ENCODE results near the gene HDGFL2. TPM values are rescaled to one million over a fixed set of nuclear protein-coding genes. Genes with fewer than 3 reads are reported as not detected.
"Not testable (repeated sequence)": the region's sequence is repeated elsewhere in the genome, so short reads cannot be mapped to it uniquely, and the experiment has no call there.

The HDGFL2 gene
- total RNA-seq, 2 experiments from 2014 or later = 47.1 to 50.6 TPM

DNA sequence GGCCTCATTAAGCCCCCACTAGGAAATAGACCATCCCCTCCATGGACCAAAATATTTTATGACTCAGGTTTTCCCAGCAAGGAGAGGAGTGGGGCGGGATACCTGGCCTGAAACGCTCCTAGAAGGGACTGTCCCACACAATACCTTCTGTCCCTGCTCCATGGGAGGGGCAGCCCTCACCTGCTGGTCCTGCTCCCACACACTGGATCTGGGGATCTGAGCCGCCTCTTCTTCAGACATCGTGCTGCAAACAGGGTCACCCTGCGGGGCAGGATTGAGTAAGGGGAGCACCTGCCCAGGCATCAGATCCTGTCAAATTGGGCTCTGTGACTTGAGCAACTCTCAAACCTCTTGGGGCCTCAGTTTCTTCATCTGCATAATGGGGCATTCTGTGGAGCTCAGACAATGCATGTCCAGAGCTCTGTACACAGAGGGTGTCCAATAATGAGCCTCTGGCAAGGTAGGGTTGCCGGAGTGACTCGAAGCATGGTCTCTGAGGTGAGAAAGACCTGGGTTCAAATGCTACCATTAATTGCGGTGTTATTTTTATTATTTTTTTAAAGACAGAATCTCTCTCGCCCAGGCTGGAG, 61.8 kb downstream of the HDGFL2 start:
- Mint-ChIP-seq H3K4me3 (no peak overlapping the region), H3K36me3 (ENCODE audit: low read depth) (no peaks in the 10 kb centered on the region), H3K9me3 (no peaks in the 10 kb centered on the region), H3K27me3 (peaks cover 11% of the 10 kb centered on the region), H3K27ac (no peak overlapping the region), H3K4me1 (no peaks in the 10 kb centered on the region)
- POLR2A ChIA-PET = no interaction called here
- DNase-seq = no peak
- CTCF ChIA-PET = interaction anchor here (2.0 kb wide), 1 partner anchor 11 kb away, joined by 9 read pairs; no protein-coding TSS in a partner anchor

DNA sequence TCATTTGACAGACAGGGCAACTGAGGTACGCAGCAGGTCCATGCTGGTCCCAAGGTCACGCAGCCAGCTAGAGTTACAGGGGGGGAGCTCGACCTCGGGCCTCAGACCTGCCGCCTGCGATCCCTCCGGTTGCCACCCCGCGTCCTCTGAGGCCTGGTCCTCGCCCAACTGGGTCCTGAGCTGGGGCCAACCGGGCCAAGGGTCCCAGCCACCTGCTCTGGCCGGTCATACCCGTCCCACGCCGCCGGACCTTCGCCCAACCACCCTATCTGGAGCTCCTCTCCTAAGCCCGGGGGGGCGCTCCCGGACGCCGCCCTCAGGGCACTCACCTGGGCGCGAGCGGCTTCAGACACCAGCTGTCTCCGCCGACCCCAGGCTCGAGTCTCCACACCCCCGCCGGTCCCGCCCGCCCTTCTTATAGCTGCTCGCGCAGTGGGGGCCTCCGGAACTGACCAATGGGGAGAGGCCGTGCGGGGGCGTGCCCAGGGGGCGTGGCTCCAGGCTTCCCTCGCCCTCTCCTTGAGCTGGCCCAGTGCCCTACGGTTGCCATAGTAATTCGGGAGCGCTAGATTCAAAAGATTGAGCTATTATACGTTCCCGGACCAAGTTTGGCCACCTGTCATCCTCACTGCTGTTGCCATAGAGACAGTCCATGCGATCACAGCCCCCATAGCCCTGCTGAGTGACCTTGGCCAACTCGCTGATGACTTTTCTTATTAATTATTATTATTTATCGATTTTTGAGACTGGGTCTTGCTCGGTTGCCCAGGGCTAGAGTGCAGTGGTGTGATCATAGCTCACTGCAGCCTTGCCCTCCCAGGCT, 63.0 kb downstream of the HDGFL2 start, which contains the start of gene PLIN5:
PLIN5 (minus strand) TSS at position 389 of the 823 bp plus-strand sequence. CDS start 1,150 bp downstream, outside the sequence.
- ChIA-PET POLR2A (no interaction called here), CTCF (interaction anchor here (1.2 to 2.0 kb wide), 2 partner anchors 10 to 12 kb away, joined by 6 to 9 read pairs; no protein-coding TSS in a partner anchor)
- no peak within 1 kb of the TSS for H3K27ac Mint-ChIP-seq
- H3K4me1 Mint-ChIP-seq = peaks cover 3% of the 10 kb centered on the region
- no peaks in the 10 kb centered on the region for H3K9me3 Mint-ChIP-seq
- DNase-seq = no peak
- H3K27me3 Mint-ChIP-seq = peaks cover 9% of the 10 kb centered on the region
- no peaks in the 10 kb centered on the region for H3K36me3 Mint-ChIP-seq (ENCODE audit: low read depth)
- no peak within 1 kb of the TSS for H3K4me3 Mint-ChIP-seq

DNA sequence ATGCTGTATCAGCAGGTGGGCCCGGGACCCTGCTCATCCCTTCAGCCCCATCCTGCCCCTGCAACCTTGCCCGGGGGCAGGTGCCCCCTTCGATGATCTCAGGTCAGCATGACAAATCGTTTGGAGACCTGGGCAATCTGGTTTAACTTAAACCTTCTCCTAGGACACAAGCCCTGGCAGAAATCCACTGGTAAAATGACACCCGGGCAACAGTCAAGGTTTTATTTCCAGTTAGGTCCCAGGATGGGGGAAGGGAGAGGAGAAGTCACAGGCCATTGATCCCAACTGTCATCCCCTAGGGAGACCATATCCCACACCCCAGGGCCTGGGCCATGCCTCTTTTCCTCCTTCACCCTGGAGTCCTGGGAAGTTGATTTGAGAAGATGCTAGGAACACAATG, 64.7 kb downstream of the HDGFL2 start:
- ChIA-PET POLR2A (no interaction called here), CTCF (interaction anchor here (0.6 to 1.2 kb wide), 2 partner anchors 10 to 11 kb away, joined by 3 read pairs; no protein-coding TSS in a partner anchor)
- no peak for DNase-seq
- H3K27ac Mint-ChIP-seq = no peak overlapping the region
- H3K36me3 Mint-ChIP-seq (ENCODE audit: low read depth) = no peaks in the 10 kb centered on the region
- H3K27me3 Mint-ChIP-seq = peaks cover 9% of the 10 kb centered on the region
- H3K9me3 Mint-ChIP-seq = peaks cover 3% of the 10 kb centered on the region
- H3K4me3 Mint-ChIP-seq = no peak overlapping the region
- H3K4me1 Mint-ChIP-seq = peaks cover 6% of the 10 kb centered on the region

DNA sequence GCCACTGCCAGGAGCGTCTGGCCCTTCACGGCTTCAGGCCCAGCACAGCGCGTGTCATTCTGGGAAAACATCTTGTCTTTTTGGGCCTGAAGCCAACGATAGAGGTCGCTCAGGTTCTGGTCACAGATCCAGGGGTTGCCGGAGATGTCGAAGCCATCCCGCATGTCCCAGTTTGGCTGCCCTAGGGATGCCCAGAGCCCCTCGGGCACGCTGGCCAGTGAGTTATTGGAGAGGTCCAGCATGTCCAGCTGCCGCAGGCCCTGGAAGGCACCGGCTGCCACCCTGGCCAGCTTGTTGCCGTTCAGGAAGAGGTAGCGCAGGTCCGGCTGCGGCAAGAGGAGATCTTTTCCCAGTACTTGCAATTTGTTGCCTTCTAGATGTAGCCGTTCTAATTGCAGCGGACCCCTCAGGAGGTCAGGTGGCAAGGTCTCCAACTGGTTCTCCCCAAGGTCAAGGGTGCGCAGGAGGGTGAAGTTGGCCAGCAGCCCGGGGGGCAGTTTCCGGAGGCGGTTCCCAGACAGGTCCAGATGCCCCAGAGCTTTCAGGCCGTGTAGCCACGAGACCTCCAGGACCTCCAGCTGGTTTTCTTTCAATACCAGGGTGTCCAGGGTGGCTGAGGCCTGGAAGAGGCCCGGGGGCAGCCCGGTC, 66.0 kb downstream of the HDGFL2 start:
- Mint-ChIP-seq H3K4me3 (no peak overlapping the region), H3K27ac (no peak overlapping the region), H3K4me1 (peaks cover 6% of the 10 kb centered on the region), H3K27me3 (peaks cover 9% of the 10 kb centered on the region), H3K9me3 (peaks cover 3% of the 10 kb centered on the region), H3K36me3 (ENCODE audit: low read depth) (no peaks in the 10 kb centered on the region)
- CTCF ChIA-PET = interaction anchor here (0.6 to 1.3 kb wide), 2 partner anchors 13 to 350 kb away, joined by 3 to 5 read pairs; no protein-coding TSS in a partner anchor
- DNase-seq = no peak
- POLR2A ChIA-PET = no interaction called here

DNA sequence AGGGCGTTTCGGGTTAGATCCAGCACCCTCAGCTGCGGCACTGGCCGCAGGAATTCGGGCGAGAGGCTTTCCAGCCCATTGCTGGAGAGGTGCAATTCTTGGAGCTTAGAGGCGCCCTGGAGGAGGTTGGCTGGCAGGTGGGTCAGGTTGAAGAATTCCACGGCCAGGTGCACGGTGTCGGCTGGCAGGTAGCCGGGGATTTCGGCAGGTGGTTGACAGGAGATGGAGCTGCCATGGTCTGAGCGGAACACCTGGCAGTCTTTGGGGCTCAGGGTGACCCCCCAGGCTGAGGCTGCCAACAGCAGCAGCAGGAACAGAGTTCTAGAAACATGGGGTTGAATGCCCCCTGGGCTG, 66.5 kb downstream of the HDGFL2 start:
- Mint-ChIP-seq H3K27ac (no peak overlapping the region), H3K36me3 (ENCODE audit: low read depth) (no peaks in the 10 kb centered on the region), H3K4me1 (peaks cover 7% of the 10 kb centered on the region), H3K27me3 (peaks cover 5% of the 10 kb centered on the region), H3K9me3 (peaks cover 3% of the 10 kb centered on the region), H3K4me3 (no peak overlapping the region)
- ChIA-PET POLR2A (no interaction called here), CTCF (interaction anchor here (0.6 to 1.3 kb wide), 2 partner anchors 14 to 351 kb away, joined by 3 to 5 read pairs; no protein-coding TSS in a partner anchor)
- no peak for DNase-seq

DNA sequence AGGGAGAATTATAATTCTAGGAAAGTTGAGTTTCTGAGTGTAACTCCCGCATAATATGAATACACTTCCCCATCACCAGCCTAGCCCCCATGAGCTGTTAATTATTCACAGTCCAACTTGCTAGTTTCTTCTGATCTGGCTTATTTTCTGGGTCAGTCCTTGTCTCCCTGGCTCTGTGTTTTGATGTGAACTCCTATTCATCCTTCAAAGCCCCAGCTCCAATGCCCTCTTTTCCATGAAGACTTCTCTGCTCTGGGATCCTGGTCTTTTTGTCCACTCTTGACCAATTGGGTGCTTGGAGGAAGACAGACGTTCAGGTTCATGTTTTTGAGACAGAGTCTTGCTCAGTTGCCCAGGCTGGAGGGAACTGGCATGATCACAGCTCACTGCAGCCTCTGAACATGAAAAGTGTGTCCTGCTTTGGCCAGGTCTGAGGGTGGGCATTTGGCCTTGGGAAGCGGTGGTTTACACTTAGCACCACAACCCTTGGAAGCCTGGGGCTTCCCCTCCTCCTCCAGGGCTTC, 67.1 kb downstream of the HDGFL2 start:
- POLR2A ChIA-PET = no interaction called here
- Mint-ChIP-seq H3K27ac (no peak overlapping the region), H3K4me3 (no peak overlapping the region), H3K4me1 (peaks cover 7% of the 10 kb centered on the region), H3K36me3 (ENCODE audit: low read depth) (no peaks in the 10 kb centered on the region), H3K9me3 (peaks cover 3% of the 10 kb centered on the region), H3K27me3 (peaks cover 5% of the 10 kb centered on the region)
- DNase-seq = no peak
- CTCF ChIA-PET = interaction anchor here (1.3 kb wide), 1 partner anchor 14 kb away, joined by 5 read pairs; no protein-coding TSS in a partner anchor

DNA sequence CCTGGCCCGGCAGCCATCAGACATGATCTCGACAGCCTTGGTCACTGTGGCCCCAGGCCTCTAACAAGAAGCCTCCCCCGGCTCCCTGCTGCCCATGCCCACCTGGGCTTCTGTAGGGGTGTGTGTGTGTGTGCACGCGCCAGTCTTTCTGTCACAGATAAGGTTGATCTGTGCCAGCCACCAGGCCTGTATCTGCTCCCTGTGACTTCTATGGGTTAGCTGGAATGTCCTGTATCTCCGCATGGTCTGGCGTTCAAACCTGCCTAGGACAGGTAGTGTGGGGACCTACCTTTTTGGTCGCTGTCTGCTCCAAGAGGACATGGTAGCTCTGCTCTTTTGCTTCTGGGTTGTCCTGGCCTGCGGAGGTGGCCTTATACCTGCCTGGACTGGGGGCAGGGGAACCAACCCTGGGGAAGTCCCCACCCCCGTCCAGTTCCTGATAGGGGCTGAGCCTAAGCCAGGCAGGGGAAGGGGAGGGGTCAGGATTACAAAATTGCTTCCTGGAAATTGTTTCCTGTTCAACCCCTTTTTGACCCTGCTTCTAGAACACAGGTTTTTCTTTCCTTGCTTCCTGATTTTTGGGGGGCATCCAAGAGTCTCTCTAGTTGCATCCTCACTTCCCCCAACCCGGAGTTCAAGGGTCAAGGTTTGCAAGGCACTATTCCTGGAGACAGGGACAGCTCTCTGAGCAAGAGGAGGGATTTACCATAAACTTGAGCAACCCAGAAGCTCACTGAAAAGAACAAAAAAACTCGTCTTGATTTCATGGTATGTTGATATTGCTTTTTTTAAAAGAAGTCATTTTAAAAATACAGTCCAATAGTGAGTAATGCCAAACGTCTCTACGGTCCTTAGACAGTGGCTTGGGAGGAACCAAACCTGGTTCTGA, 67.8 kb downstream of the HDGFL2 start, which contains the start of gene LRG1:
LRG1 (minus strand) TSS at position 344 of the 889 bp plus-strand sequence; CDS start at position 321, 23 bp downstream.
- peaks cover 7% of the 10 kb centered on the region for H3K4me1 Mint-ChIP-seq
- peaks cover 2% of the 10 kb centered on the region for H3K27me3 Mint-ChIP-seq
- CTCF ChIA-PET = interaction anchor here (1.8 kb wide), 1 partner anchor 15 kb away, joined by 6 read pairs; no protein-coding TSS in a partner anchor
- no peak within 1 kb of the TSS for H3K4me3 Mint-ChIP-seq
- H3K9me3 Mint-ChIP-seq = peaks cover 3% of the 10 kb centered on the region
- H3K36me3 Mint-ChIP-seq (ENCODE audit: low read depth) = no peaks in the 10 kb centered on the region
- POLR2A ChIA-PET = interaction anchor here (1.1 kb wide), 1 partner anchor 18 kb away, joined by 3 read pairs; no protein-coding TSS in a partner anchor
- no peak for DNase-seq
- H3K27ac Mint-ChIP-seq = no peak within 1 kb of the TSS

DNA sequence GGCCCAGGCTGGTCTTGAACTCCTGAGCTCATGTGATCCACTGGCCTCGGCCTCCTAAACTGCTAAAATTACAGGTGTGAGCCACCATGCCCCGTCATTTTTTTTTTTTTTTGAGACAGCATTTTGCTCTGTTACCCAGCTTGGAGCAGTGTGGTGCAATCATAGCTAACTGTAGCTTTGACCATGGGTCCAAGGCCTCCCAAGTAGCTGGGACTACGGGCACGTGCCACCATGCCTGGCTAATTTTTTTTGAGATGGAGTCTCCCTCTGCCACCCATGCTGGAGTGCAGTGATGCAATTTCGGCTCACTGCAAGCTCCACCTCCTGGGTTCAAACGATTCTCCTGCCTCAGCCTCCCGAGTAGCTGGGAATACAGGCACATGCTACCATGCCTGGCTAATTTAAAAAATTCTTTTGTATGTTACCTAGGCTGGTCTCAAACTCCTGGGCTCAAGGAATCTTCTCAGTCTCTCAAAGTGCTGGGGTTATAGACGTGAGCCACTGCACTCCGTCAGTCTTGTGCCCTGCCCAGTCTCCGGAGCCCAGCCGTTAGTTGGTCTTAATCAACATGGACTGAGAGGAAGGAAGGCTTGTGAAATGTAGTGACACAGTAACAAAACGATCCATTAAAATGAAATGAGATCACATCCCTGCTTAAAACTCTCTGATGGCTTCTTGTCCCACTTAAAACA, 69.2 kb downstream of the HDGFL2 start:
- Mint-ChIP-seq H3K27ac (no peak overlapping the region), H3K4me1 (peaks cover 7% of the 10 kb centered on the region), H3K4me3 (no peak overlapping the region), H3K27me3 (no peaks in the 10 kb centered on the region), H3K9me3 (peaks cover 3% of the 10 kb centered on the region), H3K36me3 (ENCODE audit: low read depth) (no peaks in the 10 kb centered on the region)
- DNase-seq = no peak
- CTCF ChIA-PET = interaction anchor here (0.7 to 1.8 kb wide), 2 partner anchors 16 to 1869 kb away, joined by 3 to 6 read pairs; no protein-coding TSS in a partner anchor
- POLR2A ChIA-PET = interaction anchor here (1.1 kb wide), 1 partner anchor 20 kb away, joined by 3 read pairs; no protein-coding TSS in a partner anchor

DNA sequence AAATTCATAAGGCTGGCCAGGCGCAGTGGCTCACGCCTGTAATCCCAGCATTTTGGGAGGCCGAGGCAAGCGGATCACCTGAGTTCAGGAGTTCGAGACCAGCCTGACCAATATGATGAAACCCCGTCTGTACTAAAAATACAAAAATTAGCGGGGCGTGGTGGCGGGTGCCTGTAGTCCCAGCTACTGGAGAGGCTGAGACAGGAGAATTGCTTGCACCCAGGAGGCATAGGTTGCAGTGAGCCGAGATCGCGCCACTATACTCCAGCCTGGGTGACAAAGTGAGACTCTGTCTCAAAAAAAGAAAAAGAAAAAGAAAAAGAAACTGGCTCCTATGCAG, 69.7 kb downstream of the HDGFL2 start:
- POLR2A ChIA-PET; CTCF ChIA-PET; H3K27me3 Mint-ChIP-seq; H3K4me1 Mint-ChIP-seq; H3K27ac Mint-ChIP-seq; DNase-seq; H3K36me3 Mint-ChIP-seq (ENCODE audit: low read depth); H3K4me3 Mint-ChIP-seq; H3K9me3 Mint-ChIP-seq: not testable (repeated sequence)

DNA sequence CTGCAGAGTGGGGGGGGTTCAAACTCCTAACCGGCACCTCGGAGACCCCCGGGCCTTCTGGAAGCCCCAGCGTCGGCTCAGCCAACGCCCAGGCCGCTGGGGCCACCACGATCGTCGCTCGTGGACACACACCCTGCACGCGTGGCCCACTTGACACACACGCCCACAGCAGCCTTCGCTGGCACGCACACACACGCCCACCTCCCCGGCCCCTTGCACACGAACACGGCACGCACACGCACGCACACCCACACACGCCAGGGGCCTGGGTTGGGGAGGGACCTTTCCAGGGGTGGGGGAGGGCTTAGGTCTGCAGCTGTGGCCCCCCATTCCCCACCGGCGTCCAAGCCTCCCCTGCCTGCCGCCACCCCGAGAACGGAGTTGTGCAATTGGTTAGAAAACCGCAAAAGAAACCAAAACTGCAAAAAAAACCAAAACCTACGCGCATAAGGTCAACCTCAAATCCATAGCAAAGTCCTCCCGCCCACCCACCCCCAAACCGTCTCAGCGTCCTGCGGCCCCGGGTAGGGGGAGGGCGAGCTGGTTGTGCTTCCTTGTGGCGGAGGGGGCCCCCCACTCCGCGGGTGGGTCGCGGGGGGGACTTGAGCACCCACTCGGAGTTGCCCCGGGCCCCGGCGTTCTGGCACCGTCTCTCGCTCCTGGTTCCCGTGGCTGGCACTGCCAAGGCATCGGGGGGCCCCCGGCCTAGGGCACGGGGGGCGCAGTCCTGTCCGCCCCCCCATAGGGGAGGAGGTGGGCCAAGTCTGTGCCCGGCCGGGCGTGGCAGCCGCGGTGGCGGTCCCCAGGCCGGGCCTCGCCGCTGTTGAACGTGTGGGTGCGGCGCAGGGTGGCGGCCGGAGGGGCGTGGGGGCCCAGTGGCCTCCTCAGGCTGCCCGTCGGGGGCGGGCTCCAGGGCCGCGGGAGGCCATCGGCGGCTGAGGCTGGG, 71.1 kb downstream of the HDGFL2 start:
- H3K4me1 Mint-ChIP-seq = peaks cover 7% of the 10 kb centered on the region
- H3K9me3 Mint-ChIP-seq = peaks cover 3% of the 10 kb centered on the region
- H3K4me3 Mint-ChIP-seq = no peak overlapping the region
- POLR2A ChIA-PET = no interaction called here
- no peak overlapping the region for H3K27ac Mint-ChIP-seq
- DNase-seq = no peak
- H3K36me3 Mint-ChIP-seq (ENCODE audit: low read depth) = no peaks in the 10 kb centered on the region
- no peaks in the 10 kb centered on the region for H3K27me3 Mint-ChIP-seq
- CTCF ChIA-PET = no interaction called here

Data from activated CD4-positive, alpha-beta memory T cell treated with anti-CD3 and anti-CD28 coated beads, Interleukin-2, amount 10 ng/mL, durations not matched to agents 7 days and 5 days (primary cell).